GM23248 (cell line): ENCODE measurements around the gene MEST.

Experiments used
- EZH2 ChIP-seq: fragments of 200-600 bp; sonication (generic); IDR thresholded peaks from 2 replicates; pipeline ENCODE4 v1.6.1; 2018; ENCODE audit warnings: antibody characterized with exemption, mild to moderate bottlenecking; ENCODE audit not compliant: insufficient read depth, poor library complexity, severe bottlenecking
- EZH2phosphoT487 ChIP-seq: fragments of 200-600 bp; sonication (generic); IDR thresholded peaks from 2 replicates; pipeline ENCODE4 v1.6.1; 2018; ENCODE audit warnings: antibody characterized with exemption, moderate library complexity, mild to moderate bottlenecking, low read depth; ENCODE audit not compliant: insufficient read depth

DNA sequence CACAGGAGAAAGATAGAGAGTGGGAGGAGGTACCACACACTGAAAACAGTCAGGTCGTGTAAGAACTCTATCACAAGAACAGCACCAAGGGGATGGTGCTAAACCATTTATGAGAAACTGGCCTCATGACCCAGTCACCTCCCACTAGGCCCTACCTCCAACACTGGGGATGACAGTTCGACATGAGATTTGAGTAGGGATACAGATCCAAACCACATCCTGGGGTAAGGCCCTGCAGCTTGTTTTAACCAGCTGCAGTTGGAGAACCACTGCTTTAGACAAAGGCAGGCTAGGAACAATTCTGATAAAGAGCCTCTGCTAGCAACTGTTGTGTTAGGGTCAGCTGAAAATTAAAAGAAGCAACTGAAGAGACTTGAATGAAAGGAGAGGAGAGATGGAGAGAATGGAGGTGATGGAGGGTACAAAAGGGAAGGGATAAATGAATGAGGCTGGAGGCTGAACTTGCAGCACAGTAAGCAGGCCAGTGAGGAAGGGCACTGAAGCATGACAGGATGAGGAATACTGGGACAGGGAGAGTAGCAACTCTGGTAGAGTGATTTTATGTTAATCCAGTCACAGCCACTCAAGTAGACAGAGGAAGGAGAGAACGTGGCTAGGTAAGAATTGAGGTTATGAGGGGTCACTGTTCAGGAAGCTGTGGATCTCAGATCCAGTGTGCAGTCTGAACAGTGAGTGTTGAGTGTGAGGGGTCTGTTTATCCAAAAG is 23.6 kb downstream of the MEST start:
- no peak for TF ChIP-seq EZH2
- no peak for TF ChIP-seq EZH2phosphoT487
